Activated naive CD4-positive, alpha-beta T cell treated with anti-CD3 and anti-CD28 coated beads for 36 hours (primary cell): Measurements from ENCODE around the gene GALNT10. TPM values are rescaled to one million over a fixed set of nuclear protein-coding genes. Genes with fewer than 3 reads are reported as not detected.

Experiments used
- CTCF ChIA-PET: fragments of 350-600 bp; sonication (Branson Sonifier 250); formaldehyde crosslinking; loops from one replicate; lab custom pipeline; 2021; ENCODE audit warnings: antibody characterized with exemption; lab: Charles Lee
- DNase-seq: peaks from one replicate; pipeline ENCODE4 v3.0.0-alpha.2; 2020
- H3K27ac Mint-ChIP-seq: one replicate; pipeline ENCODE4 v1.8.0; 2021; ENCODE audit warnings: mild to moderate bottlenecking, mixed read lengths
- H3K27me3 Mint-ChIP-seq: one replicate; pipeline ENCODE4 v1.8.0; 2021; ENCODE audit warnings: low read depth, mixed read lengths
- H3K36me3 Mint-ChIP-seq: one replicate; pipeline ENCODE4 v1.8.0; 2021; ENCODE audit warnings: low read depth, mixed read lengths
- H3K4me1 Mint-ChIP-seq: one replicate; pipeline ENCODE4 v1.8.0; 2021; ENCODE audit warnings: low read depth, mixed read lengths
- H3K4me3 Mint-ChIP-seq: one replicate; pipeline ENCODE4 v1.8.0; 2021; ENCODE audit warnings: mild to moderate bottlenecking, moderate library complexity, mixed read lengths
- H3K9me3 Mint-ChIP-seq: one replicate; pipeline ENCODE4 v1.8.0; 2021; ENCODE audit warnings: mixed read lengths
- intact Hi-C: fragments of 100-400 bp; cut with micrococcal nuclease; formaldehyde crosslinking; loops from one replicate; pipeline ENCODE4 v1.15.1; 2023
- total RNA-seq, 2 experiments: library from RNA; stranded (reverse); gene quantifications; one replicate each; pipeline ENCODE4 v1.2.3, GENCODE V29; 2021

GALNT10 gene
- total RNA-seq, 2 experiments from 2014 or later, result 41.2 to 42.8 TPM

DNA sequence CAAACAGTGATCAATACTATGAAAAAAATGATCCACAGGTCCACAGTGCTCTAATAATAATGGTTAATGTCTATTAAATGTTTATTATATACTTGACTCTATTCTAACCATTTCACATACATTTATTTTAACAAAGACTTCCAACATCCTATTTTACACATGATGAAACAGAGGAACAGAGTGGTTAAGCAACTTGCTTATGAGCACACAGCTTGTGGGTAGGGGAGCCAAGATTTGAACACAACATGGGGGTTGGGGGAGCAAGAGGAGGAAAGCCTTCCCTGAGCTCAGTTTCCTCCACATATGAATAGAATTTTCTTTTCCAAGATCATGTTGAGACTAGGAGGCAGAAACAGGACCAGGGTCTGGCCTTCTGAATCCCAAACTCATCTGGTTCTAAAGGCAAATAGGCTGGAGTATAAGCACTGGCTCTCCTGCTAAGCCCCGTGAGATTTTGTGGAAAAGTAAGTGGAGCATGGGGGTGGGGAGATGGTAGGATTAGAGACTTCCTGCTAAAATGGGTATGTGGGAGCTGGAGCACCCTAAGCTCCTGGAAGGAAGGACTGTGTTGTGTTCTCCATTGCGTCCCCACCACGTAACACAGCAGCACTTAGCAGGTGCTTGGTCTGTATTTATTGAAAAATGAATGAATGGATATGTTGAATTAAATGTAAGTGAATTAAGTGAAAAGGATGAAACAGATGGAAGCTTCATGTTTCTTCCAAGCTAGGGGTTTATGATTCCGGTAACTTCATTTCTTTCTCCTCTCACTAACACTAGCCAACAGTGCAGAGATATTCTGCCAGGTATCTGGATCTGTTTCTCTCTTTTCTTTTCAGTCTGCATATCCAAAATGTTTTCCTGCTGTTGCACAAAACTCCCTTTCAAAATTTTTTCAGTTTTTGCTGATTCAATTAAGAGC lies 26.9 kb upstream of the GALNT10 start:
- H3K36me3 Mint-ChIP-seq, result no peaks in the 10 kb centered on the region
- H3K27ac Mint-ChIP-seq, result no peak overlapping the region
- intact Hi-C loops, result no loop called here
- no peaks in the 10 kb centered on the region for H3K4me1 Mint-ChIP-seq
- CTCF ChIA-PET, result interaction anchor here (0.6 to 1.8 kb wide), 3 partner anchors 9 to 241 kb away, joined by 3 to 6 read pairs (median 3); no protein-coding TSS in a partner anchor
- H3K27me3 Mint-ChIP-seq, result peaks cover 23% of the 10 kb centered on the region
- H3K4me3 Mint-ChIP-seq, result no peak overlapping the region
- no peaks in the 10 kb centered on the region for H3K9me3 Mint-ChIP-seq
- no peak for DNase-seq

DNA sequence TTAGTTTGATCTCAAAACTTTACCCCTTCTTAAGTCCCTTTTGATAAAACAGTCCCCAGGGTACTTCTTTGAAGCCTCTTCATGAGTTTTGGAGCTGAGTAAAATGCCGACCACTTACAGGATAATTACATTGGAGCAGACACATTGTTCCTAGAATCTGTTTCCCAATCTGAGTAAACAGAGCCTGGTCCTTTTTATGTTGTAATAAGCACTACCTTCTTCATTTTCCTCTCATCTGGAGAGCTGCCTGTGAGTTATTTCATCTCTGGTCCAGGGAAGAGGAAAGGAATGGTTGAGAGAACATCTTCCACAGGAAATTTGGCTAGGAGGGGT lies 26.3 kb upstream of the GALNT10 start:
- H3K36me3 Mint-ChIP-seq, result no peaks in the 10 kb centered on the region
- no peaks in the 10 kb centered on the region for H3K9me3 Mint-ChIP-seq
- DNase-seq, result no peak
- H3K27ac Mint-ChIP-seq, result no peak overlapping the region
- H3K4me1 Mint-ChIP-seq, result no peaks in the 10 kb centered on the region
- no peak overlapping the region for H3K4me3 Mint-ChIP-seq
- intact Hi-C loops, result no loop called here
- peaks cover 23% of the 10 kb centered on the region for H3K27me3 Mint-ChIP-seq
- CTCF ChIA-PET, result interaction anchor here (1.8 kb wide), 1 partner anchor 241 kb away, joined by 6 read pairs; no protein-coding TSS in a partner anchor

DNA sequence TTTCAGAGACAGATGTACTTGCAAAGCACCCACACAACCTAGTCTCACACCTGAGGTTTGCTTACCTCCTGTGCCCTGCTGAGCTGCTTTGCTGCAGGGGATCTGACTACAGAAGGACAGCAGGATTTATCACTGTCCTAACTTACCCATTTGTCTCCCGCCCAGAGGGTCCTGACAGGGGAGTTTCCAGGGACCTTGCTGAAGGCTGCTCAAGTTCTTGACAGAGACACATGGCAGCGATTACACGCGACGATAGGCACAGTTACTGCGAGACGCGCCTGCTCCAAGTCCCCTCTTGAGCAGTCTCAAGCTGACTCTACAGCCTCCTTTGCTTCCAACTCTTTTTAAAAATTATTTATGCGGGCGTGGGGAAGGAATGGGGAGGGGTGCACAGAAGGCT lies 24.6 kb upstream of the GALNT10 start:
- CTCF ChIA-PET, result no interaction called here
- no peak overlapping the region for H3K27ac Mint-ChIP-seq
- no peaks in the 10 kb centered on the region for H3K4me1 Mint-ChIP-seq
- intact Hi-C loops, result no loop called here
- no peak for DNase-seq
- no peaks in the 10 kb centered on the region for H3K36me3 Mint-ChIP-seq
- no peaks in the 10 kb centered on the region for H3K9me3 Mint-ChIP-seq
- H3K4me3 Mint-ChIP-seq, result no peak overlapping the region
- peaks cover 23% of the 10 kb centered on the region for H3K27me3 Mint-ChIP-seq

DNA sequence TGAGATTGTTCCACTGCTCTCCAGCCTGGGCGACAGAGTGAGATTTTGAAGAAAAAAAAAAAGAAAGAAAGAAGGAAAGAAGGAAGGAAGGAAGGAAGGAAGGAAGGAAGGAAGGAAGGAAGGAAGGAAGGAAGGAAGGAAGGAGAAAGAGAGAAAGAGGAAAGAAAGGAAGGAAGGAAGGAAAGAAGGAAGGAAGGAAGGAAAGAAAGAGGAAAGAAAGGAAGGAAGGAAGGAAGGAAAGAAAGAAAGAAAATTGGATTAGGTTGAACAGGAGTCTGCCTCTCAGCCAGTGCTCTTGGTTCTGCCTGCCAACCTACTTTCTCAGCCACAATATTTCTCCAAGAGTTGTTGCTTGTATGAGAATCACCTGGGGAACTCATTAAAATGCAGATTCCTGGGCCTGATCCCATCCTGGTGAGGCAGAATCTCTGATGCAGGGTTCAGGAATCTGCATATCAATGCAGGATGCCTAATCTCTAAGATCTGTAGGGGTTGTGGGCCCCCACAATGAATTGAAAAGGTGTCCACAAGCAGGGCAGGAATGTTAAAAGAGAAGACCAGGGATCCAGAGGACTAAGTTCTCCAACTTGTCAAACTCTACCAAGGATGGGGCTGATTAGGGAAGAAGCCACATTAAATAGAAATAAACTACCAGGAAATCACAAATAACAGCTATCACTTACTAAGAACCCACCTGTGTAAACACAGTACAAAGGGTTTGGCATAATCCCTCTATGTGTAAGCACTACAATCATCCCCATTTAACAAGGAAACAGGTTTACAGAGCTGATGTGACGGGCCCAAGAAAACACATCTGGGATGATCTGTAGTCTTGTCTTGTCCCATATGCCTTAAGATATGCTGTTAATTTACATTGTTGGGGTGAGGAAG lies 23.4 kb upstream of the GALNT10 start:
- Mint-ChIP-seq H3K27me3 (peaks cover 17% of the 10 kb centered on the region), H3K9me3 (no peaks in the 10 kb centered on the region), H3K4me1 (no peaks in the 10 kb centered on the region), H3K27ac (no peak overlapping the region), H3K36me3 (no peaks in the 10 kb centered on the region), H3K4me3 (no peak overlapping the region)
- CTCF ChIA-PET, result interaction anchor here (0.6 kb wide), 1 partner anchor 102 kb away, joined by 3 read pairs; no protein-coding TSS in a partner anchor
- intact Hi-C loops, result no loop called here
- DNase-seq, result no peak

DNA sequence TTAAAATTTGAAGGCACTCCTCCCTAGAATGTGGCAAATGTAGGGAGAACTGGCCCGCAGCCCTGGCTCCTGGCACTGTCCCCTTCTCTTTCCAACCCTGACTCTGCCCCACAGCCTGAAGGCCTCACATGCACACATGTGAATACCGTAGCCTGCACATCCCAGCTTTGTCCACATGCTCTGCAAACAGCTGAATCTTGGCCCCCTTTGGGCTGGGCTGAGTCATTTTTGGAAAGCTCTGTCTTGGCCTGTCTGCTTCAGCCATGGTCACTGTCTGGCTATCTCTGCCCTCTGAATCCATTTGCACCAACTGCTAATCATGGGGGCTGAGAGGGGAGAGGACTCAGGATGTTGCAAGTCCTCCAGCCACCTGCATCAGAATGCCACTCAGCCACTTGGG lies 22.1 kb upstream of the GALNT10 start:
- CTCF ChIA-PET, result no interaction called here
- Mint-ChIP-seq H3K4me3 (no peak overlapping the region), H3K36me3 (no peaks in the 10 kb centered on the region), H3K27me3 (peaks cover 11% of the 10 kb centered on the region), H3K4me1 (no peaks in the 10 kb centered on the region), H3K9me3 (no peaks in the 10 kb centered on the region), H3K27ac (no peak overlapping the region)
- intact Hi-C loops, result no loop called here
- DNase-seq, result no peak

DNA sequence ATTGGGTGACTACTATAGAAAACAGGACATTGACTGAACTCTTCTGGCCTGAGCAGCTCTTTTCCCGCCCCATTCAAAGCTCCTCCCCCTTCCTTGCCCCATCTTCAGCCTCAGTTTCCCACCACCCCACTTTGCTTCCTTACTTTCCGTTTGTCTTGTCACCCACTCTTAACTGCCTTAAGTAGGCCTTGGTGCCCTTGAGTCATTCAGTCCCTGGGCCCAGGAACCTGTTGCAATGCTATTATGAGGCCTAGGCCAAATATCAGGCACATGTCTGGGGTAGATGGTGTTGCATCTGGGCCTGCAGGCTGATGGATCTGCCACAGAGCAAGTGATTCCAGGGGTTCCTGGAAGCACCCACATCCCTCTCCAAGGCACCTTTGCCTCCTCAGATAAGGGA lies 17.7 kb upstream of the GALNT10 start:
- no peaks in the 10 kb centered on the region for H3K36me3 Mint-ChIP-seq
- CTCF ChIA-PET, result interaction anchor here (0.7 to 2.3 kb wide), 4 partner anchors 8 to 101 kb away, joined by 3 to 10 read pairs (median 3); no protein-coding TSS in a partner anchor
- no peaks in the 10 kb centered on the region for H3K9me3 Mint-ChIP-seq
- no peak for DNase-seq
- no peaks in the 10 kb centered on the region for H3K4me1 Mint-ChIP-seq
- intact Hi-C loops, result no loop called here
- H3K27me3 Mint-ChIP-seq, result no peaks in the 10 kb centered on the region
- no peak overlapping the region for H3K4me3 Mint-ChIP-seq
- no peak overlapping the region for H3K27ac Mint-ChIP-seq

DNA sequence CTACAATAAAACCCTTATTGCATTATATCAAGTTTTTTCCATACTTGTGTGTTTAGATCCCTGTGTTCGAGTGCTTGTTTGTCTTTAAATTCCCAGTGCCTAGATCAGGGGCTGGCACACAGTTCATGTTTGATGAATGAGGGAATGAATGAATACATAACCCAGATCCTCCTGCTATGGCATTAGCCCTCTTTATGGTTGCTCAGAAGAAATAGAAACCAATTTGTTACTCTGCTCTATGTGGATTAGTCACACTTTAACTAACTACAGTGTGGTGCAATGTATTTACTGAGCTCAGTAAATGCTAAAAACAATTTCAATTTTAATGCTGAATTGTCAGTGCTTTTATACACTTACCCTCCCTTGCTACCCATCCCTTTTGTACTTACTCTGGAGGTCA lies 16.4 kb upstream of the GALNT10 start:
- no peak overlapping the region for H3K27ac Mint-ChIP-seq
- H3K36me3 Mint-ChIP-seq, result no peaks in the 10 kb centered on the region
- no peak overlapping the region for H3K4me3 Mint-ChIP-seq
- no peaks in the 10 kb centered on the region for H3K4me1 Mint-ChIP-seq
- no peaks in the 10 kb centered on the region for H3K27me3 Mint-ChIP-seq
- no peak for DNase-seq
- intact Hi-C loops, result no loop called here
- CTCF ChIA-PET, result interaction anchor here (2.3 kb wide), 1 partner anchor 102 kb away, joined by 10 read pairs; no protein-coding TSS in a partner anchor
- no peaks in the 10 kb centered on the region for H3K9me3 Mint-ChIP-seq

DNA sequence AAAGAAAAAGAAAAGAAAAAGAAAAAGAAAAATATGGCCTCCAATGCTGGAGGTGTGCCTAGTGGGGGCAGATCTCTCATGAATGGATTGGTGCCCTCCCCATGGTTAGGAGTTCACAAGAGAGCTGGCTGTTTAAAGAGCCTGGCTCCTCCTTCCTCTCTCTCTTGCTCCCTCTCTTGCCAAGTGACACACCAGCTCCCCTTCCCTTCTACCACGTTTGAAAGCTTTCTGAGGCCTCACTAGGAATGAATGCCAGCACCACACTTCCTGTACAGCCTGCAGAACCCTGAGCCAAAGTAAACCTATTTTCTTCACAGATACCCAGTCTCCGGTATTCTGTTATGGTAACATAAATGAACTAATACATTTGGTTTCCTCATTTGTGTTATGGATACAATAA lies 14.4 kb upstream of the GALNT10 start:
- no peak overlapping the region for H3K4me3 Mint-ChIP-seq
- no peaks in the 10 kb centered on the region for H3K4me1 Mint-ChIP-seq
- peaks cover 4% of the 10 kb centered on the region for H3K27me3 Mint-ChIP-seq
- no peaks in the 10 kb centered on the region for H3K9me3 Mint-ChIP-seq
- CTCF ChIA-PET, result interaction anchor here (1.2 kb wide), 1 partner anchor 229 kb away, joined by 8 read pairs; no protein-coding TSS in a partner anchor
- DNase-seq, result no peak
- H3K36me3 Mint-ChIP-seq, result no peaks in the 10 kb centered on the region
- intact Hi-C loops, result no loop called here
- no peak overlapping the region for H3K27ac Mint-ChIP-seq

DNA sequence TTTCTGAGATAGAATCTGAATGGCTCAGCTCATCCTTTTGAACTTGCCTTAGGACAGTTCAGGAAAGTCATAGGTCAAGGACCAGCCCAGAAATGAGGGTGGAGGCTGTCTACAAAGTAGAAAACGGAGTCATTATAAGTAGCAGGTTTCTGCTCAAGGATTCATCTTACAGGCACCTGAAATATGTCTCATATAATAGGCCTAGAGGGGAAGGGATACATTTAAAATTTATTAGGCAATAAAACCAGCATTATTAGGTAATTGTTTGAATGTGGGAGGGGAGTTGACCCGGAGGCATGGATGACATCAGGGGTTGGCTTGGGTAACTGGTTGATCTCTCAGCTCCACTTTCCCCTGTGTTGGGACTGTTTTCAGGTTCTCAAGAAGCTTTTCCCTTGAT lies 11.9 kb upstream of the GALNT10 start:
- CTCF ChIA-PET, result interaction anchor here (0.9 to 4.2 kb wide), 5 partner anchors 11 to 226 kb away, joined by 3 to 49 read pairs (median 3); partner anchors contain the start of gene GALNT10
- intact Hi-C loops, result no loop called here
- no peaks in the 10 kb centered on the region for H3K4me1 Mint-ChIP-seq
- no peaks in the 10 kb centered on the region for H3K36me3 Mint-ChIP-seq
- no peak for DNase-seq
- H3K4me3 Mint-ChIP-seq, result no peak overlapping the region
- H3K27ac Mint-ChIP-seq, result no peak overlapping the region
- H3K27me3 Mint-ChIP-seq, result peaks cover 4% of the 10 kb centered on the region
- no peaks in the 10 kb centered on the region for H3K9me3 Mint-ChIP-seq

DNA sequence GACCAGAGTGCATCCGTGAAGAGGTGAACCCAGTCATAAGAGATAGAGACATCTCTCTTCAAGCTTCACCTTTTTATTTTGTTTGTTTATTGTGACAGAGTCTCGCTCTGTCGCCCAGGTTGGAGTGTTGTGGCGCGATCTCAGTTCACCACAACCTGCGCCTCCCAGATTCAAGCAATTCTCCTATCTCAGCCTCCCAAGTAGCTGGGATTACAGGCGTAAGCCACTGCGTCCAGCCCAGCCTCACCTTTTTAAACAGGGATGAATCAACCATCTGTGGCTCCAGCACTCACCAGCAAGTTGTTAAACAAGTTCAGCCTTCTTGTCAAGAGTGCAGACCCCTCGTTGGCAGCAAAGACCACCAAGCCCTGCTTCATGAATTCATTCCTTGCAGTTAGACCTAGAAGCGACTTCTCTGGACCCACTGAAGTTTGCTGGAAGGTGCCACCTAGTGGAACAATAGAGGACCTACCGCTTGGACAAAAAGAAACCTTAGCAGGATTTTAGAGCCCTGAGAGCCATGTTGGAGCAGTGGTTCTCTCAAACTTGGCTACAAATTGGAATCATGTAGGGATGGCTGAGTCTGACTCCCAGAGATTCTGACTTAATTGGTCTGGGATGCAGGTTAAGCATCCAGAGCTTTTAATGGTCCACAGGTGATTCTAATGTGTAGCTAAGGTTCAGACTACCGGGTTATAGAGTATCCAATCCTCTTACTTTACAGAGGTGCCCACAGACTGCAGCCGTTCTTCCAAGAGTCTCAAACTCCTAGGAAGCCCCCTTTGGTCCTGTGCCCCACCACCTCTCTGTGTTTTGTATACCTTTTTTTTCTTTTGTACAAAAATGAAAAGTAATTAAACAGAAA lies 10.5 kb upstream of the GALNT10 start:
- H3K27me3 Mint-ChIP-seq, result peaks cover 4% of the 10 kb centered on the region
- H3K27ac Mint-ChIP-seq, result no peak overlapping the region
- DNase-seq, result peak; percentile 52
- CTCF ChIA-PET, result interaction anchor here (1.0 to 4.2 kb wide), 13 partner anchors 10 to 225 kb away, joined by 3 to 49 read pairs (median 5); partner anchors contain the start of gene GALNT10
- no peaks in the 10 kb centered on the region for H3K36me3 Mint-ChIP-seq
- intact Hi-C loops, result loop anchor here (1.0 kb wide), 4 partner anchors 57 to 225 kb away; no protein-coding TSS in a partner anchor
- no peaks in the 10 kb centered on the region for H3K4me1 Mint-ChIP-seq
- H3K4me3 Mint-ChIP-seq, result no peak overlapping the region
- H3K9me3 Mint-ChIP-seq, result no peaks in the 10 kb centered on the region

DNA sequence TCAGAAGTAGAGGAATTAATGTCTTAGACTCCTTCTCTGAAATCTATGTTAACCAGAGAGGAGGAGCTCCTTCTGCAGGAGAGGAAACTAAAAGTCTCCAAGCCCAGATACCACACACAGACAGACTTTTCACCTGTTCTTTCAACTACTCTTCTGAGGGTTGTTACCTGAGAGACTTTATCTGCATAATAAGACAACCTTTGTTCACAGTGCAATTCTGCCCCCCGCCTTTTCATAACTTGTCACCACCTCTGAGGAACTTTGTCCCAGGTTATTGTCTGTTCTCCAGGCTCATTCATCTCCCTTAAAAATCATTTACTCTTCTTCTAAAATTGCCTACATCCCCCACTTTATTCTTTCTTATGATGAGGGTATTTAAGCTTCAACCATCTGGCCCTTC lies 9.4 kb upstream of the GALNT10 start:
- DNase-seq, result no peak
- H3K9me3 Mint-ChIP-seq, result no peaks in the 10 kb centered on the region
- intact Hi-C loops, result no loop called here
- H3K27ac Mint-ChIP-seq, result no peak overlapping the region
- H3K4me3 Mint-ChIP-seq, result no peak overlapping the region
- no peaks in the 10 kb centered on the region for H3K36me3 Mint-ChIP-seq
- peaks cover 4% of the 10 kb centered on the region for H3K27me3 Mint-ChIP-seq
- CTCF ChIA-PET, result interaction anchor here (1.2 to 4.2 kb wide), 9 partner anchors 8 to 224 kb away, joined by 3 to 49 read pairs (median 5); partner anchors contain the start of gene GALNT10
- no peaks in the 10 kb centered on the region for H3K4me1 Mint-ChIP-seq
